NCI-H1092 treated with DMSO at 0.1 percent for 48 hours (cell line): ENCODE results near the gene OR4D9.
"Not testable (repeated sequence)": the region's sequence is repeated elsewhere in the genome, so short reads cannot be mapped to it uniquely, and the experiment has no call there.

Experiments used
- DNase-seq: peaks from one replicate; lab custom pipeline; 2025; lab: John Stamatoyannopoulos, UW

The OR4D9 gene

GRCh38 chr11:59510941-59511589, at the start of gene OR4D9:
OR4D9 (plus strand) TSS chr11:59511539; CDS start chr11:59514913, 3,374 bp downstream.
- DNase-seq = no peak

- no peak for DNase-seq
These were observed 48.1 kb upstream of the OR4D9 start for GRCh38 chr11:59463190-59463641.

GRCh38 chr11:59473015-59473414, 38.3 kb upstream of the OR4D9 start, which contains the start of gene OR4D10:
OR4D10 (plus strand) TSS chr11:59473315; CDS start chr11:59477430, 4,115 bp downstream.
- no peak for DNase-seq

GRCh38 chr11:59475176-59475575, 36.2 kb upstream of the OR4D9 start:
- DNase-seq = no peak

GRCh38 chr11:59479906-59480305, 31.4 kb upstream of the OR4D9 start:
- DNase-seq = no peak

- no peak for DNase-seq
These were observed 31.0 kb upstream of the OR4D9 start for GRCh38 chr11:59480359-59480758.

GRCh38 chr11:59501931-59502330, 9.4 kb upstream of the OR4D9 start:
- no peak for DNase-seq

- no peak for DNase-seq
These were observed 8.1 kb upstream of the OR4D9 start, which contains the start of gene OR4D11 for GRCh38 chr11:59503276-59503675. OR4D11 (plus strand) TSS chr11:59503576; CDS start chr11:59503576, 0 bp downstream.

GRCh38 chr11:59511675-59512074, 336 bp downstream of the OR4D9 start:
- no peak for DNase-seq

- not testable (repeated sequence) for DNase-seq
These were observed 8.8 kb downstream of the OR4D9 start for GRCh38 chr11:59520139-59520538.

GRCh38 chr11:59520741-59521140, 9.4 kb downstream of the OR4D9 start:
- DNase-seq = no peak

GRCh38 chr11:59523541-59523940, 12.2 kb downstream of the OR4D9 start:
- no peak for DNase-seq

GRCh38 chr11:59528711-59529110, 17.4 kb downstream of the OR4D9 start:
- DNase-seq = no peak

- no peak for DNase-seq
These were observed 21.3 kb downstream of the OR4D9 start for GRCh38 chr11:59532620-59533019.

- no peak for DNase-seq
These were observed 23.3 kb downstream of the OR4D9 start for GRCh38 chr11:59534676-59535075.

- DNase-seq = no peak
These were observed 30.9 kb downstream of the OR4D9 start for GRCh38 chr11:59542142-59542810.

- not testable (repeated sequence) for DNase-seq
These were observed 32.4 kb downstream of the OR4D9 start for GRCh38 chr11:59543713-59544112.

- no peak for DNase-seq
These were observed 33.5 kb downstream of the OR4D9 start for GRCh38 chr11:59544869-59545178.

- DNase-seq = no peak
These were observed 34.1 kb downstream of the OR4D9 start for GRCh38 chr11:59545179-59546020.

- not testable (repeated sequence) for DNase-seq
These were observed 36.4 kb downstream of the OR4D9 start for GRCh38 chr11:59547605-59548308.

GRCh38 chr11:59548309-59548656, 36.9 kb downstream of the OR4D9 start:
- no peak for DNase-seq

- DNase-seq = peak; percentile 97
These were observed 39.1 kb downstream of the OR4D9 start for GRCh38 chr11:59550368-59550841.
